Esophagus muscularis mucosa (tissue), 3 donors: Measurements from ENCODE around the gene LY6G5C.

Source experiments
- CTCF ChIP-seq, 3 experiments: fragments of 200-600 bp in 2 of 3; fragments of 450-650 bp in 1 of 3; sonication (generic) in 2 of 3; IDR thresholded peaks; one replicate each; pipeline ENCODE4 v1.5.1; 2017 to 2019; ENCODE audit warnings: antibody characterized with exemption in 3 of 3, mild to moderate bottlenecking in 2 of 3, moderate library complexity in 1 of 3
- POLR2A ChIP-seq: fragments of 450-650 bp; IDR thresholded peaks from one replicate; pipeline ENCODE4 v1.6.1; 2017; ENCODE audit warnings: antibody characterized with exemption, moderate library complexity, mild to moderate bottlenecking, low read depth

- TF ChIP-seq CTCF (IDR thresholded peaks at IDR 0.05) (no peak), POLR2A (no peak)
Measured at GRCh38 chr6:31722173-31722572, 41.3 kb upstream of the LY6G5C start.
